ENCODE results near the gene PGM1. TPM values are rescaled to one million over a fixed set of nuclear protein-coding genes. Genes with fewer than 3 reads are reported as not detected.

Gene PGM1
- total RNA-seq, 1 donor from 2014 or later = 49.8 TPM

DNA sequence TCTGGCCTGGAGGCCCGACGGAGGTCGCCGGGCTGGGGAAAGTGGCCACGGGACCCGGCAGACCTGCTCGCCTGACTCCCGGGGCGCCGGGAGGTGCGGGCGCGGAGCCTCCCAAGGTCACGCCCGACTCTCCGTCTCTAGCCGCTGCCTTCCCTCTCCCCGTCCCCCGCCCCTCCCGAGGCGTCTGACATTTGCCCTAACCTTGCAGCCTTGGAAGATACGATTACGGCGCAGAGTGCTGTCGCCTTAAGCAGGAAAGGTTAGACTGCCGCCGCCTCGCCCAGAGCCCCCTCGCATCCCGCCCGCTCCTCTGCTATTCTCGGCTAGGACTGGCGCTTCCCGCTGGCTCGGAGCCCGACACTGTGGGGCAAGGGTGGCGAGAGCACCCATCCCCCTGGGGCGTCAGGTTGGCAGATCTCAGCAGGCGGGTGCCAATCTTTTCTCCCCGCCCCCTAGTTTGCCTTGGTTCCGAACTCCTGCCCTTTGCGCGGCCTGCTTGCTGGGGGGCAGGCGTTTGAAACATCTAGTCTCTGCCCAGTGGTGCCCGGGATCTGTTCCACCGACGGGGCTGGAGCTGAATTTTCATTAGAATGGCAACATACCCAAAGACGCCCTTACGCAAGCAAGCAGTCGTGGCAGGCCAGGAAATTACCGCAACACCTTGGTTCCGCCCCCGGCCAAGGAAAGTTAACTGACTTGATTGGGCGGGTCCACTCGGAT lies 835 bp downstream of the PGM1 start:
- intact Hi-C loops (cut with DNase I) = no loop called here
- H3K27ac ChIP-seq = peak overlapping the region; percentile 93
- no peaks in the 10 kb centered on the region for H3K36me3 ChIP-seq
- ATAC-seq (peak; percentile 76 to 85), DNase-seq (peak; percentile 88)
- TF ChIP-seq, protein P1, sequence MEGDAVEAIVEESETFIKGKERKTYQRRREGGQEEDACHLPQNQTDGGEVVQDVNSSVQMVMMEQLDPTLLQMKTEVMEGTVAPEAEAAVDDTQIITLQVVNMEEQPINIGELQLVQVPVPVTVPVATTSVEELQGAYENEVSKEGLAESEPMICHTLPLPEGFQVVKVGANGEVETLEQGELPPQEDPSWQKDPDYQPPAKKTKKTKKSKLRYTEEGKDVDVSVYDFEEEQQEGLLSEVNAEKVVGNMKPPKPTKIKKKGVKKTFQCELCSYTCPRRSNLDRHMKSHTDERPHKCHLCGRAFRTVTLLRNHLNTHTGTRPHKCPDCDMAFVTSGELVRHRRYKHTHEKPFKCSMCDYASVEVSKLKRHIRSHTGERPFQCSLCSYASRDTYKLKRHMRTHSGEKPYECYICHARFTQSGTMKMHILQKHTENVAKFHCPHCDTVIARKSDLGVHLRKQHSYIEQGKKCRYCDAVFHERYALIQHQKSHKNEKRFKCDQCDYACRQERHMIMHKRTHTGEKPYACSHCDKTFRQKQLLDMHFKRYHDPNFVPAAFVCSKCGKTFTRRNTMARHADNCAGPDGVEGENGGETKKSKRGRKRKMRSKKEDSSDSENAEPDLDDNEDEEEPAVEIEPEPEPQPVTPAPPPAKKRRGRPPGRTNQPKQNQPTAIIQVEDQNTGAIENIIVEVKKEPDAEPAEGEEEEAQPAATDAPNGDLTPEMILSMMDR (IDR thresholded peaks at IDR 0.05) = no peak
- H3K4me3 ChIP-seq = peak overlapping the region; percentile 90
- no peaks in the 10 kb centered on the region for H3K9me3 ChIP-seq
- H3K27me3 ChIP-seq (ENCODE audit: low read depth) = no peaks in the 10 kb centered on the region
- H3K4me1 ChIP-seq = peaks cover 7% of the 10 kb centered on the region

- intact Hi-C loops (cut with DNase I) = no loop called here
- no peak overlapping the region for H3K27ac ChIP-seq
- H3K4me3 ChIP-seq = no peak overlapping the region
- H3K36me3 ChIP-seq = no peaks in the 10 kb centered on the region
- H3K9me3 ChIP-seq = no peaks in the 10 kb centered on the region
- no peak for DNase-seq
- ATAC-seq = no peak
- no peaks in the 10 kb centered on the region for H3K27me3 ChIP-seq (ENCODE audit: low read depth)
- peaks cover 7% of the 10 kb centered on the region for H3K4me1 ChIP-seq
- TF ChIP-seq, protein P1 (IDR thresholded peaks at IDR 0.05) = no peak
Measured at GRCh38 chr1:63595435-63595834, 2.2 kb downstream of the PGM1 start.

DNA sequence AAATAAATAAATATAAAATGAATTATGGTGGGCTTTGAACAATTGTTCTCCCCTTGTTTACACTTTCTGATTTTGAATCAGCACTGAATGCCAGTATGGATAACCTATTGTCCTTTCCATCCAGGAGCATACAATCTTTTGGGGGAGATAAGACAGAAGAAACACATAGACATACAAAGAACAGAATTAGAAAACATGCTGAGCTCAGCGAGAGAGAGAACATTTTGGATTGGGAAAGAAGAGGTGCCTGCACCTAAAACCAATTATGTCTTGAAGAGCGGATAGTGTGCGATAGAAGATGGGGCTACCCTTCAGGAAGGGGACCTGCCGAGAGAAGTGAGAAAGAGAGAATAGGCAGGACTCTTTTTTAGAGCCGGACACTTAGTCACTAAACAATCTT lies 6.6 kb downstream of the PGM1 start:
- H3K27me3 ChIP-seq (ENCODE audit: low read depth) = no peaks in the 10 kb centered on the region
- TF ChIP-seq, protein P1 (IDR thresholded peaks at IDR 0.05) = no peak
- no peak overlapping the region for H3K27ac ChIP-seq
- H3K36me3 ChIP-seq = no peaks in the 10 kb centered on the region
- DNase-seq (no peak), ATAC-seq (no peak)
- H3K4me1 ChIP-seq = no peaks in the 10 kb centered on the region
- no peak overlapping the region for H3K4me3 ChIP-seq
- H3K9me3 ChIP-seq = no peaks in the 10 kb centered on the region
- intact Hi-C loops (cut with DNase I) = no loop called here

- TF ChIP-seq, protein P1 (IDR thresholded peaks at IDR 0.05) = no peak
- Histone ChIP-seq H3K36me3 (no peaks in the 10 kb centered on the region), H3K27me3 (ENCODE audit: low read depth) (no peaks in the 10 kb centered on the region), H3K27ac (no peak overlapping the region), H3K4me1 (no peaks in the 10 kb centered on the region), H3K9me3 (no peaks in the 10 kb centered on the region), H3K4me3 (no peak overlapping the region)
- DNase-seq (no peak), ATAC-seq (no peak)
- intact Hi-C loops (cut with DNase I) = no loop called here
Measured at GRCh38 chr1:63600248-63600647, 7.0 kb downstream of the PGM1 start.

DNA sequence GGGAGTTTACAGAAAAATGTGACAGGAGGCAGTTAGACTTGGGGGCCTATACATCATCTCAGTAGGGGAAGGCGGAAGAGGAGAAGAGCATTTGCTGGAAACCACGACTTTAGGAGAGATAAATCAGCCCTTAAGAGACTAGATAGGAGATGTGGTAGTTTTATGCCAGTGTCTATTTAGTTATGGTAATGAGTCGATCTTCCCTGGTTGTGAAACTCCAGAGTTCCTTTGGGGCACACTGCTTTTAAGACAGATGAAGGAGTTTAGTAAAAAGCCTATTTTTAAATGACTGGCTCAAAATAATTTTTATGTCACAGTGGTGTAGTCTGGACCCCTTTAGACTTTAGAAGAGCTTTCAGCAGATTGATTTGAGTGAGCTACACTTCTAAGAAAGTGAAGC lies 7.8 kb downstream of the PGM1 start:
- ATAC-seq = no peak
- TF ChIP-seq, protein P1 (IDR thresholded peaks at IDR 0.05) = no peak
- no peak overlapping the region for H3K27ac ChIP-seq
- H3K27me3 ChIP-seq (ENCODE audit: low read depth) = no peaks in the 10 kb centered on the region
- H3K9me3 ChIP-seq = no peaks in the 10 kb centered on the region
- DNase-seq = no peak
- H3K4me3 ChIP-seq = no peak overlapping the region
- H3K4me1 ChIP-seq = no peaks in the 10 kb centered on the region
- no peaks in the 10 kb centered on the region for H3K36me3 ChIP-seq
- intact Hi-C loops (cut with DNase I) = no loop called here
